HG02571 (cell line): ENCODE results near the gene ABTB2.
"Not testable (repeated sequence)": the region's sequence is repeated elsewhere in the genome, so short reads cannot be mapped to it uniquely, and the experiment has no call there.

ENCODE experiments used
- ATAC-seq: cut with Tn5 transposase; IDR thresholded peaks from one replicate; pipeline ENCODE4 v1.9.1; 2021; ENCODE audit warnings: mild to moderate bottlenecking, moderate library complexity; ENCODE audit not compliant: unreplicated experiment

ABTB2 gene

DNA sequence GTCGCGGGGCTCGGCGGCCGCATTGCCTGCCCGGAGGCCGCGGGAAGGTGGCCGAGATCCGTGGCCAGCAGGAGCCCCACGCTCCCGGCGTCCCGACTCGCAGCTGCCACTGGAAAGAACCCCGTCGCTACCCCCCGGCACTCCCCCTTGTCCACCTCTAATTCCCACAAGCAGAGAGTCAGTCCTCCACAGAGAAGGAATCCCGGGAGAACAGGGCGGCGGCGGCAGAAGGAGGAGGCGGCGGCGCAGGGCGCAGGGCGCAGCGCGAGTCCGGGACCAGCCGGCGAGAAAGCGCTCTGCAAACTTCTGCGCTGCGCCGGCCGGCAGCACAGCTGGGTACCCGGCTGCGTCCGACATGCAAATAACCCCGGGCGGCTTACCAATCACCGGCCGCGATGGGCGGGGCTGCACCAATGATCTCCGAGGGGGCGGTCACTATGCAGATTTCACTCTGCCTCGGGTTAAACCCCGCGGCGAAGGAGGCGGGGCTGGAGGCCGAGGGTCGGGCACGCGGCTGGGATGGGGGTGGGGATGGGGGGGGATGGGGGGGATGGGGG is at the start of gene ABTB2:
Gene ABTB2 (minus strand): TSS at position 310 of the 557 bp plus-strand sequence.
- ATAC-seq: peak; percentile 92

- ATAC-seq: no peak
These were observed 49.5 kb upstream of the ABTB2 start for GRCh38 chr11:34407121-34407813.

DNA sequence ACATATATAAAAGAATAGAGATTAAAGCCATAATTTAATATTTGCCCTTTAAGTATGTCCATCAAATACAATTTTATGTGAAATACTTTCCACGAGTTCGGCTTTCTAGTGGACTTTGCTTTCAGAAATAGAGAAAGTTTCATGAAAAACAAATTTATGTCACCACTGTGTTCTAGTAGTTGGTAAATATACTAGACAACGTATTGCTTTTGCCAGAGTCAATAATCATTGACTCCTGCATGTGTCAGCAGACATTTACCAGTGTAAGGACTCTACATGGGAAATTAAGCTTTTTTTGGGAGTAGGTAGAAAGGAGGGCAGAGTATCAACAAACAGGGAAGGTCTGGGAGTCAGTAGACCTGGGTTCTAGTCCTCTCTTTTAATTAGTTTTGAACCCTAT is 48.6 kb upstream of the ABTB2 start:
- no peak for ATAC-seq

GRCh38 chr11:34405079-34405858 is 47.5 kb upstream of the ABTB2 start:
- no peak for ATAC-seq

DNA sequence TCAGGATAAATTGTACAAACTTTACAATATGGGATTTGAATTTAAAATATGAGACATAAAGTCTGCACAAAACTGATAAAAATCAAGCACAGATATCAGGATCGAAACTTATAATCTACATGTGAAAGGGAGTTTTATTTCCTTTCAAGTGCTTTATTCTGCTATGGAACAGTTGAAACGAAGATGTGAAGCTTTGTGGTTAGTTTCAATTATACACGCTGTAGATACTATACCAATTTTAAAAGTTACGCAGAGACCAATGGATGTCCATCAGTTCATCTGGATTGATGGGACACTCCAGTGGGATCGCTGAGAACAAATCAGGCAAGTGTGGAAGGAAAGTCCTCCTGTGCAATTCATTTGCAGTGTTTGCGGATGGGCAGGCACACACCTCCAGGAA is 46.5 kb upstream of the ABTB2 start:
- ATAC-seq: no peak

GRCh38 chr11:34403431-34403830 is 45.6 kb upstream of the ABTB2 start:
- ATAC-seq: no peak

DNA sequence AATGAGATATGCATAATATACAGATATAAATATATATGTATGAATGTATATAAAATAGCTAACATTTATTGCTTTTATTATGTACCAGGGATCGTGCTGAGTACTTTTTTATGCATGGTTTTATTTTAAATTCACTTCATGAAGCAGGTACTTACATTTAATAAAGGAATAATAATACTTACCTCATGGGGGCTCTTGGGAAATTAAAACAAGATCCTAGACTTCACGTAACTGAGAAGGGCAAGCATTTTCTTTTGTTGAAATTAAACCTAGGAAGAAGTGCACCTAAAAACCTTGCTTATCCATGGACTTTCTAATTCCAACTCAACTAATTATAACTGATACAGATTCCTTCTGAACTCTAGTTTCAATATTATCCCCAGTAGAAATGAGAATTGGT is 40.0 kb upstream of the ABTB2 start:
- ATAC-seq: no peak

GRCh38 chr11:34397120-34397519 is 39.3 kb upstream of the ABTB2 start:
- ATAC-seq: no peak

DNA sequence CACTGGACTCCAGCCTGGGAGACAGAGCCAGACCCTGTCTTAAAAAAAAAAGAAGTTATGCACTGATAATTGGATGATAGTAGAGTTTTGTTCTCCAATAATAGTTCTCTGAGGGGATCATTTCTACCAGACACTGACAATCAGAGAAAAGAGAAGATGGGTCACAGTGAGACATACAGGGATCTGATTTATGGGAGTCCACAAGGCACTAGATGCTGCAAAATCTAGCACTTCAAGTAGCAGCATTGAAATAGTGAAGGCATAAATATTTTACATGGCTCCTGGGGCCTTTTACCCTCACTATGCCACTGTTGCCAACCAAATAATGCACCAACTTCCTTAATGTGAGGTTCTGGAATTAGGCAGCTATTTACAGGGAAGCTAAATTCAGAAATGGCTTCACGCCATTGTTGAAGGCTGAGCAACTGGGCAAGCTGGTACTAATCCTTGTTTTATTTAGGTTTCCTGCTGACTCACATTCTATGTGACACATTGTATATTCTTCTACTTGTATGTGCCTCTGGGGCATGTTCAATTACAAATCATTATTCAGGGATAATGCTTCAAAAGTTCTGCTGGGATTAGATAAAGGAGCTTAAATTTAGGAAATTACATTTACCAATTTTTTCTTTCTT is 38.2 kb upstream of the ABTB2 start:
- ATAC-seq: no peak

GRCh38 chr11:34394771-34395300 is 37.0 kb upstream of the ABTB2 start:
- ATAC-seq: no peak

DNA sequence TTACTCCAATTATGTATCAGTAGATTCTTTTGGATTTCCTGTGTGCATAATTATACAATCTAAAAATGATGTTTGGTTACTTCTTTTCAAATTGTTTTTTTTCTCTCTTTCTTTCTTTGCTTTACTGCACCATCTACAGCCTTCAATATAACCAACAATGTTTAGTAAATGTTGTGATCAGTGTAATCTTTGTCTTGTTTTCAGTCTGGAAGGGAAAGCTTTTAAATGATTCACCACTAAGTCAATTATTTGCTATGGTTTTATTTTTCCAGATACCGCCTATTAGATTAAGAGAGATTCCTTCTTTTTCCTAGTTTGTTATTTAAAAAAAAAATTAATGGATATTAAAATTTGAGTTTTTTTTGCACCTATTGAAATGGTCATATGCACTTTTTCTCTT is 29.8 kb upstream of the ABTB2 start:
- no peak for ATAC-seq

- not testable (repeated sequence) for ATAC-seq
These were observed 28.5 kb upstream of the ABTB2 start for GRCh38 chr11:34386356-34386755.

GRCh38 chr11:34382532-34383276 is 24.9 kb upstream of the ABTB2 start:
- no peak for ATAC-seq

DNA sequence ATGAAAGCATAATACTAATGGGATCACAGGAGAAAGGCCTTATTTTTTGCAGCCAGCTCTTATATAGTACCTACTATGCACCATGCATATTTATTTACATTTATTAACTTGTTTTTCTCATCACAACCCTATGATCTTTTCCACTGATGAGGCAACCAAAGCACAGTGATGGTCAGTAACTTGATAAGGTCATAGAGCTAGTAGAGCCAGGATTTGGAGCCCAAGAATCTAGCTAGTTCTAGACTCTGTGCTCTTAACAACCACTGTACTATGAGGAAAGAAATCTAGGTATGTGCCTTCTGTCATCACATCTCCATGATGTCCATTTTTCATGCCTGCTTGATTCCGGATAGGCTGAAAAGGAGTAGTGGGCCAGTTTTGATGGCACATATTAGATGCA is 24.0 kb upstream of the ABTB2 start:
- ATAC-seq: no peak

DNA sequence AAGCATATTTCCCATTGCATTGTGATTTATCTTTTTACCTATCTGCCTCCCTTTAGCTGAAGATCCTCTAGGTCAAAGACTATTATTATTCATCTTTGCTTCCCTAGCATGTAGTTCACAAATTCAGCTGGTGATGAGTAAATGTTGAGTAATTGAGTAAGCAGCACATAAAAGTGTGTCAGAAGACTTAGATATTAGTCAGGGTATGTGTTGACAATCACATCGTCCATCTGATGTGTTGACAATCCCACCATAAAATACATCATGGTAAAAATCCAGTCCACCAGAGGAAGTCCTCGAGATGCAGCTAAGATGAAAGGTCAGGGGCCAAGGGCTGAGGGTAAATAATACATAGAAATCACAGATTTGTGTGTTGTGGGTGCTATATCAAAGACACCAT is 22.9 kb upstream of the ABTB2 start:
- ATAC-seq: no peak

DNA sequence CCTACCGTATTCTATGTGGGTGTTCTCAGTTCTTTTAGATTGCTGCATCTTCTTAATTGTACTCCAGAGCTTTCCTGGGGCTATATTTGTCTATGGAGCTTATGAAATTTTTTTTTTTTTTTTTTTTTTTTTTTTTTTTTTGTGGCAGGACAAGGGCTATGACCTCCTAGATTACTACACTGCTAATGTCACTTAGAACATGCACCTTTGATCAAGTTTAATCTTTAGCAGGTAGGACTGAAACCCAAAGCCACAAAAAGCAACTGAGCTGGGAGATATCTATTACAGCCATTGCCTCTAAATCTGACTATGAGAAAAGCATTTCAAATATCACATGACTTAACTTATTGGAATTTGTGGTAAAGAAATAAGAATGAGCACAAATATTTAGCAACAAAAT is 21.7 kb upstream of the ABTB2 start:
- ATAC-seq: no peak

DNA sequence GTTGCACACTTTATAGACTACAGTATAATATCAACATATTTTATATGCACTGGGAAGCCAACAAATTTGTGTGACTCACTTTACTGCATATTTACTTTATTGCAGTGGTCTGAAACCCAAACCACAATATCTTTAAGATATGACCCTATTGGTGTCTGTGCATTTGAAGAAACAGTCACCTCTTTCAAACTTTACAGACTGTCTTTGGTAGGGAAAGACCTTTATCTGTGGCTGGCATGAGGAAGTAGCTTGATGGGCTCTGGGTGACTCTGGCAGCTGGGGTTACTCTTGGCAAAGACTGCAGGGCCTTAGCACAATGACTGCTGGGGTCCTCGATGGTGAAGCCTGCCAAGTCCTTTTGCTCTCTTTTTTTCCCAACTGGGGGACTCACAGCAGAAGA is 21.3 kb upstream of the ABTB2 start:
- no peak for ATAC-seq

DNA sequence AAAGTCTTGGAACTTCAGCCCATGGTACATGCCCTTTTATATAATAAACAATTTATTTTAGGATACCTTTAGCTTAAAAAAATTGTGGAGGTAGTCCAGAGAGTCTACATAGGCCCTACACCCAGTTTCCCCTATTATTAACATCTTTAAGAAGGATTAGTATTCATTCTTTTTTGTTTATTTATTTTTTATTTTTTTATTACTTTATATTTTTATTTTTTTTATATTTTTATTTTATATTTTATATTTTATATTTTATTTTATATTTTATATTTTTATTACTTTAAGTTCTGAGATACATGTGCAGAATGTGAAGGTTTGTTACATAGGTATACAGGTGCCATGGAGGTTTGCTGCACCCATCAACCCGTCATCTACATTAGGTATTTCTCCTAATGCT is 15.9 kb upstream of the ABTB2 start:
- ATAC-seq: no peak

GRCh38 chr11:34366522-34366921 is 8.7 kb upstream of the ABTB2 start:
- no peak for ATAC-seq

DNA sequence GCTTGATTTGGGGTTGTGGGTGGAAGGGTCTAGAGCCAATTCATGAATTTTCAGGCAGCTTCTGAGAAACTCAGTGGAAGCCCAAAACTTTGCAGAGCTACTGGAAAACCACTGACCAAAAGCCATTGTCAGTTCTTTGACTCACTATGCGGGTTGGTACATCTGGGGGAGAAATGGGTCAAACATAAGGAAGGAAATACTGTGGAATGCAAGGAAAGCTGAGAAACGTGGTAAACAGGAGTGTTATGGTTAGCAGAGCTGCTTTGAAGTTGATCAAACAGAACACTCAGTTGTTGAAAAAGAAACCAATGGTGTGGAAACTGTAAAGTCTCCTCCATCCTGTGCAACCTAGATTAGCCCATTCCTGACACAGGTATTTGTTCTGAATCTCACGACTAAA is 6.3 kb upstream of the ABTB2 start:
- ATAC-seq: no peak
